CD4-positive, alpha-beta T cell treated with Interleukin-17A for 4 hours (primary cell): ENCODE data around the gene TTBK1.
A peak's percentile ranks its signal among the peaks of the same experiment; 100 is the strongest.

Experiments
- DNase-seq: peaks from one replicate; pipeline ENCODE4 v3.0.0-alpha.2; 2020; ENCODE audit warnings: mixed read lengths

The TTBK1 gene

DNA sequence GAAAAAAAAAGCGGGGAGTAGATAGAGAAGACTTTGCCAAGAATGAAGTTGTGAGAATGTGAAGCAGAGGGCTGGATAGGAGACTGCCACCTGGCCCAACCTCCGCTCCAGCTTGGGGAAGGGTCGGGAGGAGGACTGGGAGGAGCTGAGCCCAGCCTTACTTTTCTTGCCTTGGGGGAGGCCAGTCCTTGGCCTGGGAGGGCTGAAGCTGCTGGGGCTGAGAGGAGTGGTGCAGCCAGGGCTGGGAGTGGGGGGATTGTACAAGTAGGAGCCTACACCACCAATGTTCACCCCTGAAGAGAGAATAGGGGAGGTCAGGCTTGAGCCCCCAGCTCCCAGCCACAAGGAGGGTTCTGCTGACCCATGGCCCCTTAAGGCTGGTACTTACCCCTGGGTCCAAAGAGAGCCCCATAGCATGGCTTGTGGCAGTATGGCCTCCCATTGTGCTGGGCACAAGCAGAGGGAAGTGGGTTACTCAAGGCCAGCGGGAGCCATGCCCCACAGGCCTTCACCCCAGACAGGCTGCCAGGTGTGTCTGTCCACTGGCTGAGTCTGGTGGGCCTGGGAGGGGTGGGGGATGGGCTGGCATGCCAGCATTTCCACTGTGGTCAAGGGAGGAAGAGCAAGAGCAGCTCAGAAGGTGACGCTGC lies 64.3 kb downstream of the TTBK1 start:
- DNase-seq: no peak

DNA sequence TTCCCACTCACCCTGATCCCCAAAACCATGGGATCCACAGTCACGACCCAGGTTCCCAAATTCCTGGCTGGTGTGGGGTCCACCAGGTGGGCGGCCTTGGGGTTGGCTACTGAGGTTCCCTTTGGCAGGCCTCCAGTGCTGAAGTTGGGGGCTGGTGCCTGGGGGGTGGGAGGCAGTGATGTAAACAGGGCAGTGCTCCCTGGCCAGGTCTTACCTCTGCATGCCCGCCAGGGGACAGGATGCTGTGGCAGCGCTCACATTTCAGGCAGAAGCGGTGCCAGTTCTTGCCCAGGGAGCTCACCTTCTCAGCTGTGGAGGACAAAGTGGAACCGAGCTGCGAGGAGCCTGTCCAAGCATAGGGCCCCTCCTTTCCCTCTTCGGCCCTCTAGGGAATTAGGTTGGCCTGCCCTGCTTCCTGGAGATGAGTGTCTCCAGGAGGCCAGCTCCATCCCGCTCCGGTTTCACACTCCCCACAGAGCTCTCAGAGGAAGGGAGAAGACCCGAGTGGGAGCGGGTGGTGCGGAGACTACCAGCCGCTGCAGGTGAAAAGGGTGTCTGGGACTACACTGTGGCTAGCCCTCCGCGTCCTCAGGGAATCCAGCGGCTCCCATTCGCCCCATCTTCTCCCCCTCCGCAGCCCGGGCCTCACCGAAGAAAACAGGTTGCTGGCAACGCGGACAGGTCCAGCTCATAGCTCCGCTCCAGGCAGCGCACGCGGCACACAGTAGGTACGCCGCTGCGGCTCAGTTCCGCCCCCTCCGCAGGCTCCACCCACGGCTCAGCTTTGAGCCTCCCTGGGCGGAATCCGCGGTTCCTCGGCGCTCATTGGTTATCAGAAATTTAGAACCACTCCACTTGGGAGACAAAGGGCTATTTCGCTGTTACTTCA lies 65.1 kb downstream of the TTBK1 start, which contains the start of gene CRIP3:
CRIP3 (minus strand) TSS at position 726 of the 889 bp plus-strand sequence; CDS start at position 692, 34 bp downstream.
- peak; percentile 74 for DNase-seq

DNA sequence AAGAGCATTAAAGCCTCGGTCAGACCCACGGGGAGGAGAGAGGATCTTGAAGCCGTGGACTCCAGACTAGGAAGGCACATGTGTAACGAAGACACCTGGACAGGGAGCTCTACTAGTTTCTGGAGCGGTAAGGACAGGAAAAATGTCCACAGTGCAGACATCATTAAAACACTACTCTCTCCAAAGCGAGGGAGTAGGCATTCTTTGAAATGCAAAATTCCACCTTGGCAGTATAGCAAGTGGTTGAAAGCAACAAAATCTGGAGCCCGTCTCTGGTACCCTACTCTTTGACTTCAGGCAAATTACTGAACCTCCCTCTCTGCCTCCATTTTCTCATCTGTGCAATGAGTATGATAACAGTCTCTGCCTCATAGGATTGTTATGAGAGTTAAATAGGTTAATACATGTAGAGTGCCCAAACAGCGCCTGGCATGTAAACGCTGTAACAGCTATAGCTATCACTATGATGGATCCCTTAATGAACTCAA lies 65.8 kb downstream of the TTBK1 start:
- DNase-seq: no peak

DNA sequence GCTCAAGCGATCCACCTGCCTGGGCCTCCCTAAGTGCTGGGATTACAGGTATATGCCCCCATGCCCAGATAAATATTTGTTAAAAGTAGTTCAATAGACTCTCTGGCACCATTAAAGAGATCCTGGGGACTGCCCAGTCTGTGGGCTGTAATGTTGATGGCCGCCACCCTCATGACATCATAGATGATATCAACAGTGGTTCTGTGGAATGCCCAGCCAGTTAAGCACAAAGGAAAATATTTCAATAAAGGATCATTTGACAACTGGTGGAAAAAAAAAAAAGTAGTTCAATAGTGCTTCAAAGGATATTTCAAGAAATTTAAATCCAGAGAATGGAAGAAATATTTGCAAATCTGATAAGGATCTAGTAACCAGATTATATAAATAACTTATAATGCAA lies 66.9 kb downstream of the TTBK1 start:
- no peak for DNase-seq

DNA sequence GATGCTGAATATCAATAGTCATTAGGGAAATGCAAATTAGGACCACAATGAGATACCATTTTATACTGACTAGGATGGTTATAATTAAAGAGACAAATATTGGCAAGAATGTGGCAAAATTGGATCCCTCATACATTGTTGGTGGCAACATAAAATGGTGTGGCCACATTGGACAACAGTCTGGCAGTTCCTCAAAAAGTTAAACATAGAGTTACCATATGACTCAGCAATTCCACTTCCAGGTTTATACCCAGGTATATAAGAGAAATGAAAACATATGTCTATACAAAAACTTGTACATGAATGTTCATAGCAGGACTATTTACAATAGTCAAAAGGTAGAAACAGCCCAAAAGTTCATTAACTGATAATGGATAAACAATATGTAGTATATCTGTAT lies 67.3 kb downstream of the TTBK1 start:
- DNase-seq: no peak

DNA sequence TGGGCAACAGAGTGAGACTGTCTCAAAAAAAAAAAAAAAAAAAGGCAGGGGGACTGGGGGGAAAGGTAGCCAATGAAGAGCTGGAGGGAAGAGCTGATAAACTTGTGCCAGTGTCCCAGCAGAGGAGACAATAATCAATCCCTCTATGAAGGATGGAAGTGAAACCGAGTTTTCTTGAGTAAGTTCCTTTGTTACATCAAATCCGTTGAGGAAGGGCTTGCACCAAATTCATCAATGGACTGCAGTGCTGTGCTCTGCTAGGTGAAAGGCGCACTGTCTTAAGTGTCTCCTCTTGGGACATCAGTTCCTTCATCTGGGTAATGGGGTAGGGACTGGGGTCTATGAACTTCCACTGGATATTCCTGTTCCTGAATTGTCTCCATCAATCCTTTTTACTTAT lies 68.4 kb downstream of the TTBK1 start:
- no peak for DNase-seq

DNA sequence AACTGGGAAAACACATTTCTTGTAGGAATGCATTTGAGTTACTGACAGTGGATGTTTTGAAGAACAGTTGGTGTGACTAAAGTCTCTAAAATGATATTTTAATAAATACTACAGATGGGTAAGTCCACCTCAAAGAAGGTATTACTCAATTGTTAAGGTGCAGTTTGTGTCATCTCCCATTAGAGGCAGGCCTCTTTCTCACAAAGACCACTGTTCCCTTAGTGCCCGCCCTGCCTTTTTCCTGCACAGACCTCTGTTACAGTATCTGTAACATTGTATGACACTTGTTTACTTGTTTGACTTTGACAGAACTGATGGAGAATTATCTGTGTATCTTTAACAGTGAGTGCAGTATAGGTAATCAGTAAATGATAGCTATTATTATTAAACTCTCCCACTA lies 70.5 kb downstream of the TTBK1 start:
- no peak for DNase-seq

DNA sequence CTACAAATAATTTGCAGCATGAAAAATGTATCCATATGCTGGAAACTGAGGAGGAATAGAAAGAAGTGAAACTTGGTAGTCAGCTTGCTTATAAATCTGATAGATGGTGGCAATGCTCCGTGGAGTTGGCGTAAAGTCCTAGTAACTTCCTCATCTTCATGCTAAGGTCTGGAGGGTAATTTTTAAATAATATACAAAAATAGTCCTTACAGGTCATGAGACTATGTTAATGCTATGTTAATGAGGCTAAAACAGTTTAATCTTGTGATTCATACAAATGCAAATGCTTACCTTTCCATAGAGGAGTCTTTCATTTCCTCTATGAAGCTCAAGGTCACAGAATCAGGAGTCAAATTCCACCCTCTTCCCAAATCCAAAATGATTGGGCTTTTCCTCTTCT lies 74.7 kb downstream of the TTBK1 start:
- DNase-seq: no peak

DNA sequence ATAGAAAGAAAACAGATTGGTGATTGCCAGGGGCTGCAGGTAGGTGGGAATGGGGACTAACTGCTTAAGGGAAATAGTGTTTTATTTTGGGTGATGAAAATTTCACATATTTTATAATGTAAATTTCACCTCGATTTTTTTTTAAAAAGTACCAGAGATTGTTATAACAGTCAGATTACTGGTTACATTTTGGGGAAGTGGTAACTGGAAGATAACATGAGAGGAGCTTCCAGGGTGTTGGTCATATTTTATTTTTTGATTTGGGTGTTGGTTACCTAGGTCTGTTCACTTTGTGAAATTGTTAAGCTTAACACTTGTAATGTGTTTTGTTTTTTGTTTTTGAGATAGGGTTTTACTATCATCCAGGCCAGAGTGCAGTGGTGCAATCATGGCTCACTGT lies 82.6 kb downstream of the TTBK1 start:
- no peak for DNase-seq

DNA sequence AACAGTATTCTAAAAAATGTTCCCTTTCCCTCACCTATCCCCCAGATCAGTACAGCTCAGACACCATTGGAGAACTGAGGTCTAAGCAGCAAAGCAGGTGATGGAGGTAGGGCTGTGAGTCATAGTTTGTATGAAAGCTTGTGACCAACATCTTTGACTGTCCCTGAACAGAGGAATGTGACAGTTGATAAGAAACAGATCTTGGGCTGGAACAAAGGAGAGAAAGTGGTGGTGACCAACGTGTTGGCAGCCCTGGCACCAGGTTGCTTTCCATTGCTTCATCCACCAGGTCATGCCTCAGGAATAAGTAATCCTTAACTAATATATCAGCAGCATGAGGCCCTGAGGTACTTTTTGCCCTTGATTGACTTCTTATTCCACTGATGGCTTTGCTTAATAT lies 85.2 kb downstream of the TTBK1 start:
- no peak for DNase-seq

DNA sequence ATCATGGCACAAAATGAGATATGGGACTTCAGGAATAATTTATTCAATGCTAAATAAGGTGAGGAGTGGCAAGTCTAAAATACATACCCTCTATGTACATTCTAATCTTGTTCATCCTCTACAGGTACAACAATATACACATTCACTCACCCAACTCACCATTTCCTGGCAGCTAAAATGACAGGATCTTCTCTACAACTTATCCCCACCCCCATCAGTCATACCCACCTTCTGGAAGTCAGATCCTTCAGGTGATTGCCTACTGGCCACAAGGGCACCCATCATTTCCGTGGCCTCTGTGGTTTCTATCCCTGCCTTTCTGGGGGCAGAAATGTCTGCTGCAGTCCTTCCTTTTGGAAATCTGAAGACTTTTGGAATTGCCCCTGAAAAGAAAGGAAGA lies 88.2 kb downstream of the TTBK1 start:
- no peak for DNase-seq

DNA sequence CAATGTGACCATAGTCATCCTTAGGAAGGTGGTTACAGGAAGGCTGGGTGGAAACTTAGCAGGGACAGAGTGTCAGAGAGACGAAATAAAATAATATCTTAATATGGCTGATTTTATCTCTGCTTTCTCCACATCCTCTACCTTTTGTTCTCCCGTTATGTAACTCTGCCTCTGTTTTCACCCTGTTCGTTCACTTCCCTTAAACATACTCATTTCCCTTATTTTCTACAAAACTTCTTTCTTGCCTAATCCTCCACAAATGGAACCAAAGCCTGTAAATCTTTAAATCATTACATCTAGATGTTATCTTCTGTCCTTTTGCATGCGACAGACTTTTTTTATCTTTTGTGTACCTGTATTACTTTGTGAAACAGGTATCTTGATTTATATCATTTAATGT lies 88.6 kb downstream of the TTBK1 start:
- DNase-seq: no peak

DNA sequence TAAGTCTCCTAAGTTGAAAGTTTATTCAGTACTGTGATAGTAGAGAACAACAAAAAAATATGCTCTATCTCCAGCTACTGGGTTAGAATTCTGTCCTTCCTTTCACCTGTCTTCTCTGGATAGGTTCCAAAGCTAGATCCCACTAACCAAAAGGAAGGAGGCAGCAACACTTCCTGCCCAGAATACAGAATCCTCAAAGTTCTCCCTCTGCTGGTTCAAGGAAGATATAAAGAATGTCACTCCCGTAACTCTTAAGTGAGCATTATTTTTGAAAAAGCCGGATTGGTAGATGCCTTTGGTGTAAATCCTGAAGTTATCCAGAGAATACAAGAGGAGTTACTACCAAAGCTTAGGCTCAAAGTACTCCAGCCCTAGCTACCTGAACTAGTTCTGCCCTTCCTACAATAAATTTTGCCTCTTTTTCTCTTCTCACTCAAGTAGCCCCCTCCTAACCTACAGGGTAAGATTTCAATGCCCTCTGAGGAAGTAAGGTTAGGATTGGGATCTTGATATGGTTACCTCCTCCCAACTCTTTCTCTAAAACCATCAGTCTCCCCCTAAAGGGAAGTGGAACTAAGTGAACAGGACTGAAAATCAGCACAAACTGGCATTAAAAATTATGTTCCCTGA lies 91.3 kb downstream of the TTBK1 start:
- DNase-seq: no peak

DNA sequence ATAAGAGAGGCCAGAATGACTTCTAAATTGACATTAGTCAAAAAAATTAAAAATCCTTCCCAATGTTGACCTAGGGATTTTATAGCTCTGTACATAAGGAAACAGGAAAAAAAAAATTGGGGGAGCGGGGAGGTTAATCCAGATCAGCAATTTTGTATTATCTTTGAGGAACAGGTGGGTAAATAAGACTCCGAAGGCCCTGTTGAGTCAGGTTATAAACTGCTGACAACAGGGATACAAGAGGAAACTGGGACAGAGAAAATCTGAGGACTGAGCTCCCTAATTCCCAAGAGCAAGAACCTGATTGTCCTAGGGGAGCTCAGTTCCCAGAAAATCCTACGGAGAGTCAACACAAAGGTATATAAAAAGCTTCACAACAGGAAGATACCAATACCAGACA lies 92.2 kb downstream of the TTBK1 start:
- DNase-seq: no peak

DNA sequence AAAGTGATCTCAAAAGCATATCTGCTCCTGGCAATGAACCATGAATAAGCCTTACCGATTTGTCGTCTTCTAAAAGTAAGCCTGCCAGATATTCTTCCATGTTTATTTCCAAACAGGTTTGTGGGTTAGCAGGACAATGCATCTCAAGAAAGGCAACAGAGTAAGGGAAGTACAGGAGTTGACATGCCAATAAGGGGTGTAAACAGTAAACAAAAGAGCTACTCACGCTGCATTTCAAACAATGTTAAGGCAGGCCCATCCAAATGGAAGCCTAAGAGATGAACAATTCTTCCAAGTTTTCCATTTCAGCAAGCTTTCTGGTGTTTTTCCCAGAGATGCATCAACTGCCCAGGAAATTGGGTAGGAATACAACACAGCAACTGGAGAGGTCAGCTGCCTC lies 93.1 kb downstream of the TTBK1 start:
- no peak for DNase-seq
